Measurements from ENCODE around the gene PLXNA2.

PLXNA2 gene

DNA sequence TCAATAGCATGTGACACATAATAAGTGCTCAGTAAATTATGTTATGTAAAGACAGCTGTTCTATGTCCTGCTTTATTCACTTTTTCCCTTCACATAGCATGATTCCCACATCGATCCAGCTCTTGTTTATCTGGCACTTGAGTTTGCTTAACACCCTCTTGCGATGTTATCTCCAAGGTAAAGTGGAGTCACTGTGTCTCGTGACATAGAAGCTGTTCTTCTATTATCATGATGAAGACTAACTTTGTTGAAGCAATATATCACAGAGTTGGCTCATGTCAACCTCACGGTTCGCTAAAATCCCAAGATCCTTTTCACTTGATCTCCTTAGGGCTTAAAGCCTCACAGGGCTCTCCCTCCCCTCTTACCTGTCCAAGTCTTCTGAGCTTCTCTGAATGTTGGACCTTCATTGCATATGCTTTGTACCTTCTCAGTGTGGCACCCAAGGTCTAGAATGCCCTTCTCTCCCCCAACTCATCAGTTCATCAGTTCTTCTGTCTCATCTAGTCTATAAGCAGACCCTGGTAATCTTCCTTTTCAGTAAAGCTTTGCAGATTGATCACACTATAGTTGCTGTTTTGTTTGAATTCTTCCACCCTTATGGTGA lies 38.0 kb downstream of the PLXNA2 start:
- DNase-seq (ENCODE audit: low read depth in 2 of 2), result no peak

DNA sequence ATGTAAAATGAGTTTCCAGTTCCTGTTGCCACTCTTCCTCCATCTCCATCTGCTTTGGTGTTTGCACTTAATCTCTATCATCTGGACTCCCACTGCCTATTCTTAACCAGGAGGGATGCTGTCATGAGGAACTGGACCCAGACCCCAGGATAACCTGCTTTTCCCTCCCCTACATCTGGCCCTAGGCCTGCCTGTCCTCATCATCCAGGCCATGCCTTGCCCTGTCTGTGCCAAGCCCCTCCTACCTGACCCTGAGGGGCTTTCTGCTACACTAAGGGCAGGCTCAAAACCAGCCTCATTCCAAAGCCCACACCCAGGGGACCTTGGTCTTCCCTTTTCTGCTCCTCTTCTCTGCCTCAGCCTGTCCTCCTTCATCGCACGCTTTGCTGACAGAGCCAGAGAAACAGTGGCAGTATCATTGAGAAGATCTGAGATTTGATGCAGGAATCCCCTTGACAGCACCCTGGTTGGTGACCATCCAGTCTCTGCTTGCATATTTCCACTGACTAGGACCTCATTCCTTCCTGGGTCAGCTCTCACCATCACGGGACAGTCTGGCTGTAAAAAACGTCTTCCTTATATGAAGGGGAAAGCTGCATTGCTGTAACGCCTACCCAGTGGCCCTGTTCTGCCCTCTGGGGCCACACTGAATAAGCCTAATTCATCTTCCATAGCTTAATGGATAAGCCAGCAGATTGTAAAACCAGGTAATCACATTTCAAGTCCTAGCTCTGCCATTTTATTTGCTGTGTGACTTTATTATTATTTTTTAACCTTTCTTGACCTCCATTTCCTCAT lies 38.8 kb downstream of the PLXNA2 start:
- DNase-seq (ENCODE audit: low read depth in 2 of 2), result no peak

GRCh38 chr1:208204779-208205178 lies 39.4 kb downstream of the PLXNA2 start:
- DNase-seq (ENCODE audit: low read depth in 2 of 2), result no peak

- no peak for DNase-seq (ENCODE audit: low read depth in 2 of 2)
These were observed 40.2 kb downstream of the PLXNA2 start for GRCh38 chr1:208203848-208204609.

DNA sequence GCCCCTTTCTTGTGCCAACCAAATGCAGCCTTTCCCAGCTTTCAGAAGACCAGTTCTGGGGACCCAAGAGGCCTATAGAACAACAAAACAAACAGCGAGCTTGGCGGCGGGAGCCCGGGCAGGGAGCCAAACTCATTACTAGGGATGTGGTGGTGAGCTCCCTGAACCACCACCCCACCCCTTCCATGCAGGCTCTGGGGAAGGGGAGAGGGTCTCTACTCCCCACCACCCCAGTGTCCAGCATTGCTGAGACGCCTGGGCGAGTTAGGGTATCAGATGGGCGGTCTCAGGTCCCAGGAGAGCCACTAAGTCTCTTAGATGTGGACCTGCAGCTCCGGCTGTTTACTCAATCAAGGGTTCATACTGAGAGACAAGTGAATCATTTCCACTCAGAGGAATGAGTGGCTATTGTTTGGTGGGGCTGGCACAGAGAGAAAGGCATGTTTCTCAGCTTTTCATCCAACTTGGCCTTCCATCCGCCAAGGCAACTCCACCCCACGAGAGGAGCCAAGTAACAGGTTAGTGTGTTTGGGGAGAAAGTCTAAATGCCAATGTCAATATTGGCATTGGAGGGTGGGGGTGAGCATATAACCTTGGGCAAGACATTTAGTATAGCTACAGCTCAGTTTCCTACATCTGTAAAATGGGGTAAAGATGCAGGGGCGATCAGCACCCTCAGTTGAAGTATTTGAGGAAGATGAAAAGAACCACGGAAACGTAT lies 40.9 kb downstream of the PLXNA2 start:
- no peak for DNase-seq (ENCODE audit: low read depth in 2 of 2)

GRCh38 chr1:208202333-208202995 lies 41.7 kb downstream of the PLXNA2 start:
- no peak for DNase-seq (ENCODE audit: low read depth in 2 of 2)

- DNase-seq (ENCODE audit: low read depth in 2 of 2), result peak; percentile 87 to 89
These were observed 43.0 kb downstream of the PLXNA2 start for GRCh38 chr1:208201229-208201628.

DNA sequence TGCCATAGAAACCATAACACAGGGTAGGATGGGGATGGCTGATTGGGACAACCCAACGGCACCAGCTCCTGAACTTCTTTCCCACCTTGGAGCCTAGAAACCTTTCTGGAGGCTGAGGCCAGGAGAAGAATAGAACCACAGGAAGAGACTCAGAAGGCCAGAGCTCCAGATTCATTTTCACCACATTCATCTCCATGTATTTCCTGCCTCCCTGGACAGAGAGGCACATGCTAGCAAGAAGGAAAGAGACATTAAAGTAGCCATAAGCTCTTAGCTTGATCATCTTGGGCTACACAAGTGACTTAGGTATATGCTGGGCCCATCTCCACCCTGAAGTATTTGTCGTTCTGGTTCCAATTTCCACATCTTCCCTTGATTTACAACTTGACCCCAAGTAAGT lies 44.1 kb downstream of the PLXNA2 start:
- DNase-seq (ENCODE audit: low read depth in 2 of 2), result no peak

DNA sequence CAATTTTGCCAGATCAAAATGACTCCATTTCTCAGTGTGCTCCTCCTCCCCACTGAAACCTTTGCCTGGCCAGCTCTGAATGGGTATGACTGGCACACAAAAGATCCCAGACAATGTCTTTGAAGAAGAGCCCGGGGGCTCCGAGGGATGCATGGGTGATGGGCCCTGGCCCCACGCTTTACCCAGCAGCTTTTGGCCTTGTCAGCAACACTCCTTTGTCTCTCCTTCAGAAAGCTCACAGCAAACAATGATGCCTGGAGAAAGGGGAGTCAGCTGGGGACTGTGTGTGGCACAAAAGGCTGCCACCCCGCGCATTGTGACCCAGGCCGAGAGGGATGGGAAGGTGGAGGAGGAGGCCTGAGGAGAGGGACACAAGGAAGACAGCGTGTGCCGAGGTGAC lies 45.9 kb downstream of the PLXNA2 start:
- no peak for DNase-seq (ENCODE audit: low read depth in 2 of 2)

DNA sequence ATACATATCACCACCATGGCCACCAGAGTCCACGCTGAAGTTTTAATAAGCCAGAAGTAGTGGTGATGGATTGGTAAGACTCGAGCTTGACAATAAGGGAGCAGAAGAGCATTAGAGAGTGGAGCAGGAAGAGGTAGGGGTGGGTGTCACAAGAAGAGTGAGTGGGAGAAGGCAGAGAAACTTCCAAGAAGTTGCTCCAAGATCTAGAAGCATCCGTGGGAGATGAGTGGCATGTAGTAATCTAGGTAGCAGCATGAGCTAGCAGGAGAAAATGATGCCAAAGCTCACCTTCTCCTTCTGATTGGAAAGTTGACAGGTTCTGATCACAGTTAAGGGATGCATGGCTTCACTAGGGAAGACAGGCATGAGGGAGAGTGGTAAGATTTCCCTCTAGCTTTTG lies 49.2 kb downstream of the PLXNA2 start:
- DNase-seq (ENCODE audit: low read depth in 2 of 2), result no peak

- no peak for DNase-seq (ENCODE audit: low read depth in 2 of 2)
These were observed 51.2 kb downstream of the PLXNA2 start for GRCh38 chr1:208192995-208193394.

DNA sequence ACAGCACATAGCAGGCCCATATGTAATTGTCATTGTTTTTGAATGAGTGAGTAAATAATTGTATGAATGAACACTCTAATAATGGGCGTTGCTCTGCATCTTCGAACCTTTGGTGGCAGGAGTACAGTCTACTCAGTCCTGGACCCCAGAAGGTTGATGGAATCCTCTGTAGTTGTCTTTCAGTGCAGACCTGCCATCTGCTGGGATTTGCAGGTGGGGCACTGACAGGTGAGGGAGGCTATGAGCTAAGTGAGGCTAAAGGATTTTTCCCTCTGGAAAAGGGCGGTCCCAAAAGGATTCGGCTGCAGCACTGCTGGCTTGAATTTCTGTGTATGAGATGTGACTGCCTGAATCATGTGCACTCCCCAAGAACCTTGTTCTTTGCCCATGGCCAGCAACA lies 53.4 kb downstream of the PLXNA2 start:
- DNase-seq (ENCODE audit: low read depth in 2 of 2), result no peak

- no peak for DNase-seq (ENCODE audit: low read depth in 2 of 2)
These were observed 54.5 kb downstream of the PLXNA2 start for GRCh38 chr1:208189716-208190115.

- DNase-seq (ENCODE audit: low read depth in 2 of 2), result no peak
These were observed 55.0 kb downstream of the PLXNA2 start for GRCh38 chr1:208189183-208189582.

- DNase-seq (ENCODE audit: low read depth in 2 of 2), result no peak
These were observed 55.6 kb downstream of the PLXNA2 start for GRCh38 chr1:208188607-208189006.

DNA sequence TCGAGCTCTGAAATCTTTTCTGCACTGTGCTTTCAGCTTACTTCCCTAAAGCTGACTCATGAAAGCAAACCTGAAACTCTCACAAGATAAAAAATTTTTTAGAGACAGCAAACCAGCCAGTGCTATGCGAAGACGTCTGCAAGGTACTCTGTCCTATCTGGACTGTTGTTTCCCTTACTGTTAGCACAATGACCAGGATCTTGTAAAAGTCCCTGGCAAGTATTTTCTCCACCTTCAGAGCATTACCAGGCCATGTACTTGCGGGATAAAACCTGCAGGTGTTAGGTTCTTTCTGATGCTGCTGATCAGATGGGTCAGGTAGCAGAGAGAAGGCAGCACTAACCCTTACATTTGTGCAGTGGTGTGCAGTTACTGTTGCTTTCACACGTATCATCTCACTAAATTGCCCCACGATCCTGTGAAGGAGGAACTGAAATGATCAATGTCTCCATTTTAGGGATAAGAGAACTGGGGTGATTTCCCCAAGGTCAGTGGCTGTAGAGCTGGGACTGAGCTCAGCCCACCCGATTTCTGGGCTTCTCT lies 56.6 kb downstream of the PLXNA2 start:
- no peak for DNase-seq (ENCODE audit: low read depth in 2 of 2)

- no peak for DNase-seq (ENCODE audit: low read depth in 2 of 2)
These were observed 58.4 kb downstream of the PLXNA2 start for GRCh38 chr1:208185801-208186231.

GRCh38 chr1:208184966-208185654 lies 59.1 kb downstream of the PLXNA2 start:
- DNase-seq (ENCODE audit: low read depth in 2 of 2), result no peak

- peak; percentile 74 to 78 for DNase-seq (ENCODE audit: low read depth in 2 of 2)
These were observed 59.9 kb downstream of the PLXNA2 start for GRCh38 chr1:208183977-208184911.

Measured in fibroblast of skin of left quadriceps (primary cell).